ENCODE data around the gene CAMK1D.

CAMK1D gene

DNA sequence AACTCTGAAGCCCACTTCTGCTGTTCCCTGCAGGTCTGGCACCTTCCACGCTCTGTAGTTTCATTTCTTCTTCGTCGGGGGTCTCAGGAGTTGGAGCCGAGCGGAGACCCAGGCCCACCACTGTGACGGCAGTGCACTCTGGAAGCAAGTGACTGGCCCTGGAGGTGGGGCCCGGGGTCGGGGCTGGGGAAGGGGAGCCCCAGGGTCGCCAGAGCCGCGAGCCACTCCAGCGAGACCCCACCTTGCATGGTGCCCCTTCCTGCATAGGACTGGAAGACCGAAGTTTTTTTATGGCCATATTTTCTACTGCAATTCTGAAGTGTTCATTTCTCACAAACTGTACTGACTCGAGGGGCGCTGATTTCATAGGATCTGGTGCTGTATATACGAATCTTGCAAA, 479.4 kb downstream of the CAMK1D start:
- no peak for DNase-seq (ENCODE audit: low read depth)

GRCh38 chr10:12829831-12830390, 480.6 kb downstream of the CAMK1D start:
- DNase-seq (ENCODE audit: low read depth) = no peak

- DNase-seq (ENCODE audit: low read depth) = no peak
These were observed 482.7 kb downstream of the CAMK1D start for GRCh38 chr10:12832096-12832495.

DNA sequence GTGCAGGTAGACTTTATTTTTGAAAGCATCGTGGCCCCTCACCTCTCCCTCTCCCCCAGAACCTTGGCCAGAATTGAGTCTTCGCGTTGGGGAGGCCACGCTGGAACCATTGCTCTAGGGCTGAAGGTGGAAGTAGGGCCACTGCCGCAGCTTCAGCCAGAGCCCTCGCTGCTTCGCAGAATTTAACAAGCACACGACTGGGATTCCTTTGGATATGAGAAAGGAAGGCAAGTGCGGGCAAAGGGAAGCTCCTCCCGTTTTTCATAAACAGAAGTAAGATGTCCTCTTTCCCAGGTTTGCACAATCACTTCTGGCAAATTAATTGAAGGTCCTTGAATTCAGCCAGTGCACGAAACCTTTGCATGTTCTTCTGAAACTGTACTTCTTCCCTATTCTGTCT, 484.1 kb downstream of the CAMK1D start:
- DNase-seq (ENCODE audit: low read depth) = no peak

DNA sequence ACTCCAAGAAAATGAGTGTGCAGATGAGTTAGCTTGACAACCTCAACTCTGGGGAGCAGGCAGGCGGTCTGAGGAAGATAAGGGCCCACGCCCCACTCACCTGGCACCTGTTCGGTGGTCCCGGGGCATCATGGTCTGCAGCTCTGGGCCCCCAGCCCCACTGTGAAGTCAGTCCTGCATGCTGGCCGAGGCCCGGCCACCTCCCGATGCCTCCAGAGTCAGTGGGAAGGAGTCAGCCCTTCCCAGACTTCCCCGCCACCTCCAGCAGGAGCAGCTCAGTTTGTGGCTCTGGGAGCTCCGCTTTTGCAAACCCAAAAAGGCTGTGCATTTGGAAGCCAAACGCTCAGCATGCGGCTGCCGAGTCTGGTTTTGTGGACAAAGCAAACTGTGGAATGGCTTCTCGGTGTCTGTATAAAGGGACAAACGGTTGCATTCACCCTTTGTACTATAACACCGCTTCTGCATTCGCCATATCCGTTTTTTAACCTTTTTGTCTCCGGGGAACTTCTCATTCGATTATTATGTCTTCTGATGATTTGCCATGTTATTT, 484.8 kb downstream of the CAMK1D start:
- no peak for DNase-seq (ENCODE audit: low read depth)

DNA sequence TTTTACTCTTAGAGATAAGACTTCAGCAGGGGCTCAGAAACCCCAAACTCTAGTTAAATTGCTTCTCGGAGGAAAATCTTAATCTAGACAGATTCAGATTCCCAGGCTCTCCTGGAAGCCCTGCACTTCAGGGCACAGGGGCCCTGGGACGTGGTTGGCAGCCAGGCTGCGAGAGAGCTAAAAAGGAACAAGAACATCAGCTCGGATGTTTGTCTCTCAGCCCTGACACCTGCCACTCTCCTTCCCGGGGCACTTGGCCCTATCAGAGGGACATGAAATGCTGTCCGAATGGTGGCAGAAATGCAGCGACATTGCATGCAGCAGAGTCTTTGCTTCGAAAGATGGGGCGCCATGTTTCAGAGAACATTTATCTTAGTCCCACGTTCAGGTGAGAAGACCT, 485.4 kb downstream of the CAMK1D start:
- no peak for DNase-seq (ENCODE audit: low read depth)

- peak; percentile 5 for DNase-seq (ENCODE audit: low read depth)
These were observed 486.4 kb downstream of the CAMK1D start for GRCh38 chr10:12835709-12836108.

DNA sequence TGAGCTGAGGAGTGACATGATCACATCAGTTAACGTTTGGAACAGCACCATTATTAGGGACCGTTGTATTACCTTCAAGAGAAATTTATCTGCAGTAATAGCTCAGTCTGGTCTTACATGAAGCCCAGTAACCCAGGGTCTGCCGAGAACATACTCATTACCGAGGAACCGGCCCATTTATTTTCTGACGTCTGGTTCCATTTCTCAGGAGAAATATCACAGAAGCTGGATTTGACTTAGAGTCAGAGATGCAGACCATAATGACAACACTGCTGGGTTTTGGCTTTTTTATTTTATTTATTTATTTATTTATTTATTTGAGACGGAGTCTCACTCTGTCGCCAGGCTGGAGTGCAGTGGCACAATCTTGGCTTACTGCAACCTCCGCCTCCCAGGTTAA, 489.0 kb downstream of the CAMK1D start:
- DNase-seq (ENCODE audit: low read depth) = no peak

GRCh38 chr10:12838995-12839927, 489.9 kb downstream of the CAMK1D start:
- DNase-seq (ENCODE audit: low read depth) = no peak

DNA sequence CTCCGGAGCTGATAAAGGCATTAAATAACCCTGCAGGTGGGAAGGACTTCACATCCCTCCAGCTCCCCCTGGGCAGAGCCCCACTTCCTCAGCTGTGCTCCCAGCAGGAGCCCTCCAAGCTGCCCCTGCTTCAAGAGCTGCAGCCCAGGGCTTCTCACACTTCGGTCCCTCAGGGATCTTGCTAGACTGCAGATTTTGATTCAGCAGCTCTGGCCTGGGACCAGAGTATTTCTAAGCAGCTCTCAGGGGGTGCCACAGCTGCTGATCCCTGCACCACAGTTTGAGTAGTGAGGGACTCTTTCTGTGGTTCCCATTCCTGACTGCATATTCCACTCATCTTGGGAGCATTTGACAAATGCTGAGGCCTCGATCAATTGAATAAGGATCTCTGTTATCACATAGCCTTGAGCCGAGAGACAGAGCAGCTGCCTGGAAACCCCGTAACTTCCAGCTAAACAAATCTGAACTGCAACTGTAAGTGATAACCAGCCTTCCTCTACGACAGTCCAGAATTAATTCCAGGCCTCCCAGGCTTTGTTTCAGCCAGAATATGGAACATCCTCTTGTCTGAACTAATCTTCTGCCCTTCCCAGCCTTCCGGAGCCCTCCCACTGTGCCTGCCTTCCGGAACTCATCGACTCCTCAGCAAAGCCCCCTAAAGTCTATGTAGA, 490.7 kb downstream of the CAMK1D start:
- DNase-seq (ENCODE audit: low read depth) = no peak

- DNase-seq (ENCODE audit: low read depth) = no peak
These were observed 492.1 kb downstream of the CAMK1D start for GRCh38 chr10:12841426-12841825.

- no peak for DNase-seq (ENCODE audit: low read depth)
These were observed 492.5 kb downstream of the CAMK1D start for GRCh38 chr10:12841826-12842225.

GRCh38 chr10:12842310-12842709, 493.0 kb downstream of the CAMK1D start:
- no peak for DNase-seq (ENCODE audit: low read depth)

DNA sequence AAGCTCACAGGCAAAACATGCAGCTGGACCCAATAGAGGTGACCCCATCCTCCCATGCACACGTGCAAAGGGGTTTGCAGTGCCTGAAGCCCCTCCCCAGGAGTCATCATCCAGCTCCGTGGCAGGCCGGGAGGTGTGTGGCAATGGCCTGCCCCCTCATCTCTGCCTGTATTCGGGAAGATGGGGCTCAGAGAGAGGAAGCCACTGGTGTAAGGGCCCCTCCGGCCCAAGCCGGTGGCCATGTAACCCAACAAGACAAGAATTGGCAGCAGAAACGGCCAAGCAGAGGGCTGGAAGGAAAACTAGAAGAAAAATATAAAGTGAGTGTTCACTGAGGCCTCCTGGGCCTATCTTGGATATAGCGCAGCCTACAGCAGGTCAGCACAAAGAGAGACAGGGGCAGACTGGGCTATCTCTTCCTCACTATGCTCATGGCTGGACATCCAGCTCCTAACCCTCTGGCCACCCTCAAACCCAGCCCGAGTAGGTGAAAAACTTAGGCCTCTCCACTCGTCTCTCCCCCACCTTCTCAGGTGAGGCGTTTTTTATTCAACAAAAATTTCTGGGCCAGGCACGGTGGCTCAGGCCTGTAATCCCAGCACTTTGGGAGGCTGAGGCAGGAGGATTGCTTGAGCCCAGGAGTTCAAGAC, 494.1 kb downstream of the CAMK1D start:
- no peak for DNase-seq (ENCODE audit: low read depth)

DNA sequence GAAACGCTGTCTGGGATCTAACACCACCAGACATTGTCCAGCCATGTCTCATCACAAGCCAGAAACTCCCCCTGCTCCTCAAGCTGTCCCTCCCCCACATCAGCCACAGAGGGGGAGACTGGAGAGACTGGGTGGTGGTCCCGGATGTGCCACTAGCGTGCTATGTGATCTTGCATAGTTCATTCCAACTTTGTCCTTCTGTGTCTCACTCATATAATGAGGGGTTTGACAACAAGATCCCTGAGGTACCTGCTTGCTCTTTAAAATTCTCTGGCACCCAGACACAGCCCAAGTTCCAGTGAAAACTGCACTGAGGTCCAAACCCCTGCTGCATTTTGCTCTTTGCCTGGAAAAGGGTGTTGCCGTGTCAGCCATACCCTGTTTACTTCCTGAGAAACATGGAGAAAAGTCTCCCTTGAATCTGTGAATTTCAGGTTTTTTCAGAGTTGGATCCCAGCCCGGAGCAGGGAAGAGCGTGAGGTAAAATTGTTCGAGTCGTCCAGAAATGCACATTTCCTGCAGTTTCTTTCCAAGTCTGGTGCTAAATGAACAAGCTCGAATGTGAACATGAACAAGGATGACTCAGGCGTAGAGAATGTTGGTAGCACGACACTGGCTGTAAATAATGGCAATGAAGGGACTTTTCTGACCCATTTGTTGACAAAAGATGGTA, 495.6 kb downstream of the CAMK1D start:
- DNase-seq (ENCODE audit: low read depth) = peak; percentile 32

DNA sequence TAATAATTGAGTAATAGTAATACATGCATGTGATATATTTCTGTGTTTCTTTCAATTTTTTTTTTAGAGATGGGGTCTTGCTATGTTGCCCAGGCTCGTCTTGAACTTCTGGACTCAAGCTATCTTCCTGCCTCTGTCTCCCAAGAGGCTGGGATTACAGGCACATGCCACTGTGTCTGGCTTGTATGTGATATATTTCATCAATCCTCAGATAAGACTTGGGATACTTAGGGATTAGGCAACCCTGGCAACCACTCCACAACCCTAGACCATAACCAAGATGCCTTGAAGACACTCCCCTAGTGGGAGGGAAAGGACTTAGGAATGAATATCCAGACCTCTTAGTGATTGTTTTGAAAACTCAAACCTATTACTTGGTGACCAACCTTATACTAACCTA, 497.4 kb downstream of the CAMK1D start:
- no peak for DNase-seq (ENCODE audit: low read depth)

DNA sequence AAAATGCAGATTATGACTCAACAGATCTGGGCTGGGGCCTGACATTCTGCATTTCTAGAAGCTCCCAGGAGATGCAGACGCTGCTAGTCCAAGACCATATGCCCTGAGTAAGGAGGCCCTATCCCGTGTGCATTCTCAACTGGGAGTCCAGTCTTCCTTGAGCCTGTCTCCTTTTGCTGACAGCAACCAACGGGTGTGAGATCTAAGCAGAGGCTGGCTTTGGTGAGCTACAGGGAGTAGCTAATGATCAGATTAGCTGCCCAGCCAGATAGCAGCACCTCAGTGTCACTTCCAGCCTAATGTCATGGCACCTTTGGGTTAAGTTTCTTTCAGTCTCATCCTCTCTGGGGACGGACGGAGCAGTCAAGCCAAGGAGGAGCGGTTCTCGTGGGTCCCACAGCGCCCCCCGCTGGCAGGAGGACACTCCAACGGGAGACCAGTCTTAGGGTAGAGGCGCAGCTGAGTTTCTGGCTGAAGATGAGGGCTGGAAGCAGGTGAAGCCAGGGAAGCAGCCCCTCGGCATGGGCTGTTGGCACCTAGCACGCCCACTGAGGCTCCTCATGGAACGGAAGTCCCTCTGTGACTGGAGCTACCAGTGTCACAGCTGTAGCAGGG, 498.1 kb downstream of the CAMK1D start:
- DNase-seq (ENCODE audit: low read depth) = no peak

GRCh38 chr10:12848439-12849173, 499.3 kb downstream of the CAMK1D start:
- DNase-seq (ENCODE audit: low read depth) = no peak

DNA sequence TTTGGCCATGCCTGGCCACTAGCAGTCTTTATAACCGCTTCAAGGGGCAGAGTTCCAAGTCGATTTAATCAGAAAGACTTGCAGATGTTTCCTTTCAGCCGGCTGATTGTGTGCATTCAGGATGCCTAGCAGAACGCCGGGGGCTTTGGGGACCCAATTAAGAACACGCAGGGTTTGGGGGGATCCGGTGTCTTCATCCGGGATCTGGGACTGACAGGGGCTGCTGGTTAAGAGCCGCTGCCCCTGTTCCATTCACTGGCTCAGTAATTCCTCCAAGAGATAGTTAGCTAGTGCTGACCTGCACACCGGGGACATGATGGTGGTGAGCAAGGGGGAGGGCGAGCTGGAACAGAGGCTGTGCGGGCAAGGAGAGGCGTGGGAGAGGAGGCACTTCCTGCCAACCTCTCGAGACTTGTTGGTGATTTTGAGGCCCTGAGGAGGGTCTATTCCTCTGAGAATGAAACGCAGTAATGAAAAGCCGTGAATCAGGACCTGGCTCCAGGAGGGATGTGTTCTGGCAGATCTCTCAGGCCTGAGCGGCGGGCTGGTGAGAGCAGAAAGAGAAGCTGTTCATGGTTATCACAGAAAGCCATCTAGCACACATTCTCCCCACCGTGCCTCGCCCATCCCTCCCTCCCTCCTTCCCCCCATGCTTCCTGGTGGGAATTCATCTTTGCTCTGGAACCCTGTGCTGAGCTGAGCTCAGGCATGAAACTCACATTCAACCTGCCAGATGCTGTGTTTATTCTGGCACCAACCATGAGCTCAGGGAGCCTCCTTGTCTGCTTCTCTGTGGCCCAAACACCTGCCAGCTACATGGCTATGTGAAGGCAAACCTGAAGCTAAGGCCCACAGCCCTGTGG, 500.2 kb downstream of the CAMK1D start:
- DNase-seq (ENCODE audit: low read depth) = no peak

DNA sequence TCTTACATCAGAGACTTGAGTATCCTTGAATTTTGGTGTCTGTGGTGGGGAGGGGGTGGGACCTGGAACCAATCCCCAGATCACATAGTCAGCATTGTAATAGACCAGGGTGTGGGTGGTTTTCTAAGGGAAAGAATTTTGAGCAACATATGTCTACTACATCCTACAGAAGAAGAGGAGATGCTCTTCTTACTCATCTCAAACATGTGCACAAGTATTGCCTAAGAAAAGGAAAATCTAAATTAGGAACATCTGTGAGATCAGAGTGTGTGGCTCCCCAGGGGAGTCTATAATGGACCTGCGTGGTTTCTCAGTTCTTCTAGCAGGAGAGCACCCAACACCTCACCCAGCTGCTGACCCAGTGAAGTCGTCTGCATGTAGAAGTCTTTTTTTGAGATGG, 503.3 kb downstream of the CAMK1D start:
- no peak for DNase-seq (ENCODE audit: low read depth)

All from GM04503 (cell line).